ENCODE results near the gene GPR37.

Gene GPR37

DNA sequence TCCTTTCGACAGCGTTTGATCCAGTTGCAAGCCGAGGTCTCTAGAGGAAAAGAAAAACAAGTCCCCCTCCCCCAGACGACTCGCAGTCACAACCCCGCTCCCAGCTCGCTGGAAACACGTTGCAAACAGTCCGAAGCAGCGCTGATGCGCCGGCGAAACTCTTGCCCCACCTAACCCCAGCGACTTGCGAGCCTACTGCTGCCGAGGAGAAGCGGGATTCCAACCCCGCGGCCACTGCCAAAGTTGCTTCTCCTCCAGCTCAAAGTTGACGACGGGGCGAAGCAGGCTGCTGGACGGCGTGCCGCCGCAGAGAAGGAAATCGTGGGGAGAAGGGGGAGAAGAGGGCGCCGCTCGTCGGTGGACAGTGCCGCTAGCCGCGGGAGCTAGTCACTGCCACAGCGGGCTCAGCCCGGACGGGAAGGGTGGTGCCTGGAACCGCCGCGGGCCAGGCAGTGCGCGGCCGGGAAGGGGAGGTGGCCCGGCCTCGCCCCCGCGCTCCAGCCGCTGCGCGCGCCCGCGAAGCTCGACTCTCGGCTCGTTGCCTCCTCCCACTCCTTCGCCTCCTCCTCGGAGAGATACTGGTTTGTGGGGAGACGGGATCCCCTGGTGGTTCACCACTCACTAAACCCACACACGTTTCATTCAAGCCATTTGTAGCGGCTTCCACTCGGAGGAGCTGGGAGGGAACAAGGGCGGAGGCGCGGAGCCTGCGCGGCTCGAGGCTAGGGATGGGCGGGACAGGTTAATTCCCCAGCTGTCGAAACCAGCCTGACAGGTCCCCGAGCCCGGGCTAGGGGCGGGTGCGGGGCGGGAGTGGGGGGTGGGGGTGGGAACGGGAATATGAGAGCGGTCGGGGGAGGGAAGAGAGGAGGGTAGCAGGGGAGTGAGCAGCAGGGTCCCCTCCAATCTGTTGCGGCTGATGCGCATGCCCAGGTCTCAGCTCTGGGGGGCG is at the start of gene GPR37:
Gene GPR37 (minus strand): TSS at position 392 of the 952 bp plus-strand sequence. CDS start 816 bp downstream, outside the sequence.
- DNase-seq (ENCODE audit: low read depth, low spot score) = no peak

DNA sequence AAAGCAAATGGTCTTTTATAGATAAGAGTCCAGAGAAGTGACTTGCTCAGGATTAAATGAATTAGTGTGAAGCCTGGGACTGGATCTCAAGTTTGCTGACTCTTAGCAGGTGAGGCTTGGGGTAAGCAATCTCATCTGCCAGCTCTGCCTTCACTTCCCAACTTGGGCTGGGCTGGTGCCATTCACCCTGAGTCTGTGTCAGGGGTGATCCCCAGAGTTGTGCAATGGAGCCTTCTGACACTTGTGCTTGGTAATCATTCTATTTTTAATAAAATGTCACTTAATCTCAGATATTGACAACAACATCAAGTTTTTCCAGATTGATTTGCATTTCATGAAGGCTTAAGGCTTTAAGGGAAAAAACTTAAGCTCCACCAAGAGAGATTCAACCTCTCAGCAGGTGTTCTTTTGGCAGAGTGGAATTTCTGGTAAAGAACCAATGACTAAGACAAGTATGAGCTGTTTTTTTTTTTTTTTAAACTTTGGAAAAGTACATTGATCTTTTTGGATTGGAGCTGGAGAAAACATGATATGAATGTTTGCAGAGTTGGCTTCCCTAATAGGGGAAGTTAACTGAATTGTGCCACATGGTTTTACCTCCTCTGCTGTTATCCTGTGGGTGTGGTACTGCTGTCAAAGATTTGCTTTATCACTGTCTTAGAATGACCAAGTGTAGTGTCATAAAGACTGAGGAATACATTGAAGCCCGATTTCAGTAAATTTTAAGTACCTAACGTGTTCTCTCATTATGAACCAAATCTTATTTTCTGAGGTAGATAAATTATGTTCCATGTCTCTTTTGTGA is 48.6 kb upstream of the GPR37 start:
- no peak for DNase-seq (ENCODE audit: low read depth, low spot score)

DNA sequence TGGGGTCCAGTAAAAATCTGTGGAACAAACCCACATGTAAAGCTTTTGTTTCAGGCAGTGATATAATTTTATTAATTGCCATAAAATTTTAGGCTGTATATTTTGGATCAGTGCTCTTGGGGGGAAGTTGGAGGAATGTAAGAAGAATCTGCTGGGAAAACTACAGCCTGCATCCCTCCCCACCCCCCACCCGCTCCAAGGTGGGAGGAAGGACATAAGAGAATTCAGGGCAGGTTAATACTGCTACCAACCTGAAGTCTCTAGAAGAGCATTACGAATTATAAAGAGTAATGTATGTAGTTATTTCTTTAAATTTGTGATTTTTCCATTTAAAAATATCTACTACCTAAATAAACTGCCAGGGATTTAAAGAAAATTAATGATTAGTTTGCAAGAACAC is 47.2 kb upstream of the GPR37 start:
- DNase-seq (ENCODE audit: low read depth, low spot score) = no peak

DNA sequence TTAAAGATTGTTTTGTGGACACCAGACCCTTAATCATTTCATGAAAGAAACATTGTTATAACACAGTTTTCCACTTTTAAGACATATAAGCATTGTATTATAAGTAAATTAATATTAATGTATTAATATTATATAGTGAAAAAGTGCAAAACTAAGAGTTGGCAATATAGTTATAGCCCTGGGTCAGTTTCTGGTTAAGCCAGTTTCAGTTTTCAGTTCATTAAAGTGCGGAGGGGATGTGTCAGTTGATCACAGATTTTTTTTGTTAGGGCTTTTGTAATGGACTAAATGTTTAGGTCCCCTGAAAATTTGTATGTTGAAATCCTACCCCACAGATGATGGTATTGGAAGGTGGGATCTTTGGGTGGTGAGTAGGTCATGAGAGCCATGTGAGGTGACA is 45.7 kb upstream of the GPR37 start:
- no peak for DNase-seq (ENCODE audit: low read depth, low spot score)

DNA sequence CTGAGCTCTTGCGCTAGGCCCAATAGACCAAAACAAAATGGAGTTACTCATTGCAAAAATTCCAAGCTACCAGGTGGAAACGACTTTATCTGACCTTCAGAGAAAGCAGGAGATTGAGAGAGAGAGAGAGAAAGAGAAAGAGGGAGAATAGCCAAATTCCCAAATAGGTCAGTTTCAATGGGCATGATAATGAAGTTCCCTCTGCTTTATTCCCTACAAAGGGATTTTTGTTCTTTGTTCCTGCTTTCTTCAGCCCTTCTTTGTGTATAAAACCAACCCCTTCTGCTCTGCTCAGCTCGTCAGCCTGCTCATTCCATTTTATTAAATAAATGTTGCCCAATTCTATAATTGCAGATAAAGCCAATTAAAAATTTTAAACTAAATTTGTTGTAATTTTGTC is 45.0 kb upstream of the GPR37 start:
- DNase-seq (ENCODE audit: low read depth, low spot score) = no peak

- DNase-seq (ENCODE audit: low read depth, low spot score) = no peak
Measured at GRCh38 chr7:124808206-124808605, 42.6 kb upstream of the GPR37 start.

DNA sequence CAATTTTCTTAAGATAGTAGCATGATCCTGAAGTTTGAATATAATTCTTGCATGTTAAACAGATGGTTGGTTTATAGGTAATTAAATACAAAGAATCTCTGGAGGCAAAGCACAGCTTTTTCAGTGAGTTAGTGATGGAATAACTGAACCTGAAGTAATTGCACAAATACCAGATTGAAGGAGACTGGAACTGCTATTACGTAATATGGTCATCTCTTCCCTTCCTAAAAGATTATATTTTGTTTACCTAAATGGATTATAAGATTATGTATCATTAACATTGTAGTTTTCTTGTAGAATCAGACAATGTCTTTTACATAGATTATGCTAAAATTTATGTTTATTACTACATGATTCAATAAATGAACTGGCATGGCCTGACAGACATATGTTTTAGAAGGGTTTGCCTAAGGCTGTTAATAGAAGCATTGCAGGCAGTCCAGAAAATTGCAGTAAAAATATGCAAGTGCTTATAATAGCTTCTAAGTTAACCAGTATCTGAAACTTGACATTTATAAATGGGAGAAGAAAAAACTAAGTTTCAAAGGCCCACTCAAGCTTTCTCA is 35.8 kb upstream of the GPR37 start:
- DNase-seq (ENCODE audit: low read depth, low spot score) = no peak

DNA sequence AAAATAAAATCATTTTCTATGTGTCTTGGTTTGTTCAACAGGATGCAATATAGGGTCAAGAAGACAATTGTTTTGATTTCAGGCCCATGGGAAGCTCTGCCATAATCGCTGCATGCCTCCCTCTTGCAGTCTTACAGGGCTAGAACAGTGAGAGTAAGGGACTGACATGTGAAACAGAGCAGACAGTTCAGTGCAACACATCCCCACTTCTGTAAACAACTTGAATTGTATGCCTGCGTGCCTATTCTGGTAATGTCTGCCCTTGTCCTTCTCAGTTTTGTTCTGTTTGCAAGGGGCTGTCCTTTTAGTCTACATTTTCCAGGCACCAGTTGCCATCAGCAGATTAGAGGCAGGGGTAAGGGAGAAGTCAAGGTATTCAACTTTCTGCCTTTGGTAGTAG is 34.8 kb upstream of the GPR37 start:
- no peak for DNase-seq (ENCODE audit: low read depth, low spot score)

DNA sequence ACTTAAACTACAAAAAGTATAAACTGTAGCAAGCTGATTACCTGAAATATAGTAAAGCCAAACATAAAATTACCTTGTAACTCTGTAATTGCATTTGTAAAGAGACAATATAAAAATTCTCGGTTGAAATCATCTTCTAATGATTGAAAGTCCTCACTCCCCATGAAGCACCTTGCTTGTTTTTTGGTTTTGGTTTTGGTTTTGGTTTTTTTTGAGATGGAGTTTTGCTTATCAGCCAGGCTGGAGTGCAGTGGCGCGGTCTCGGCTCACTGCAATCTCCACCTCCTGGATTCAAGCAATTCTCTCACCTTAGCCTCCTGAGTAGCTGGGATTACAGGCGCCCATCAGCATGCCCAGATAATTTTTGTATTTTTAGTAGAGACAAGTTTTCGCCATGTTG is 33.9 kb upstream of the GPR37 start:
- no peak for DNase-seq (ENCODE audit: low read depth, low spot score)

DNA sequence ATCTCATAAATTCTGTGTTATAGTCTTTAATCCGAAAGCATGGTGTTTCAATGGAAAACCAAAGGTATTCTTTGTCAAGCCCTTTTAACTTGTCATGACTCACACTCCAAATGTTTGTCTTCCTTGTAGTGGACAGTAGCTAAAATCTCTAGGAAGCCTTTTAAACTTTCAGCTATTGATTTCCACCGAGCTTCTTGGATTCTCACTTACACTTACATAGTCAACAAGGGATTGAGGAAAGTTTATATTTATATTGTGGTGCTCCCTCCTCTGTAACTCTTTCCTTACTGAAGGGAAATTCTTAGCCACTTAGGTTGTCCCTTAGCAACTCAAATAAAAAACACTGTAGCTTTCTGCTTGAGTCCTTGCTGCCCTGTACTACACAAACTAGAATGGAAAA is 31.2 kb upstream of the GPR37 start:
- DNase-seq (ENCODE audit: low read depth, low spot score) = no peak

DNA sequence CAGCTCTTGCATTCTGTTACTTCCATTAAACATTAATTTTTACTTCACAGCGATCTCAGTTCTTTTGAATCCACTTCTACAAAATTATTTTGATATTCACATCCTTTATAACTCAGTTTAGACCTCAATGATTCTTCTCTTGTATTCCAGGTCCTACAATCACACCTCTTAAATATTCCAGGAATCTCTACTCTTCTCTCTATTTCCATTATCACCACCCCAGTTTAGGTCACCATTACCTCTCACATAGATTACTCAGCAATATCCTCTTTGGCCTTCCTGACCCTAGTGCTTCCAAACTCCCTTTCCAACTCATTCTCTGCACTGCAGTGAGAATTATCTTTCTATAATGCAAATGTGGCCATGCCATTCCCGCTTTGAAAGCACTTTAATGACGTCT is 27.1 kb upstream of the GPR37 start:
- no peak for DNase-seq (ENCODE audit: low read depth, low spot score)

DNA sequence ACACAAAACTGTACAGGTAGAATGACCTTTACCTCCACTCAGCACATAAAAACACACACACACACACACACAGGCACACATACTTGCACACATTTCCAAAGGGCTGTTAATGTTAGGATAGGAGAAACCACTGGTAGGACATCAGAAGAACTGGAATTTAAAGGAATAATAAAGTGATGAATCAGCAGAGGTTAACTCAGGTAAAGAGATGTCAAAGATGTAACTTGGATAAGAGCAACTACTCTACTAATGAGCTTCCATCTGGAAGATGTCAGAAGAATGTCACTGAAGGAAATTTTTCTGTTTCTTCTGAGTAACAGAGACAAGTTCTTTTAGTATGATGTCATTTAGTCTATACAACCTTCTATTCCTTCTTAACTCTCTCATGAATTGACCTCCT is 26.4 kb upstream of the GPR37 start:
- DNase-seq (ENCODE audit: low read depth, low spot score) = no peak

DNA sequence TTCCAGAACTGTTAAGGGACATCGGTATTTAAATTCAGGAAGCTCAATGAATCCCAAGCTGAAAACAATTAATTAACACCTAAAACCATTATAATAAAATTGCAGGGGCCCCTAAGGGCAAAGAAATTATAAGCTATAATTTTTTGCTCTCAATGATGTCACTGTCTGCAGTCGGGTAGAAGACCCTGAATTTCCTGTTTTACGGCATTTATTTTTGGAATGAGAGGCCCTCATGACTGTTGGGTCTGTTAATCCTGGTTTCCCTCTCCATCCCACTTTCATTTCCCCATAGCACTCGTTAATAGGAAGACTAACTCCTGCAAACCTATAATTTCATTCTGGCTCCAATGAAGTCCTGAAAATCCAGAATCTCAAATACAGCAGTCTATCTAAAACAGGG is 25.8 kb upstream of the GPR37 start:
- no peak for DNase-seq (ENCODE audit: low read depth, low spot score)

GRCh38 chr7:124790645-124791044 is 25.1 kb upstream of the GPR37 start:
- no peak for DNase-seq (ENCODE audit: low read depth, low spot score)

DNA sequence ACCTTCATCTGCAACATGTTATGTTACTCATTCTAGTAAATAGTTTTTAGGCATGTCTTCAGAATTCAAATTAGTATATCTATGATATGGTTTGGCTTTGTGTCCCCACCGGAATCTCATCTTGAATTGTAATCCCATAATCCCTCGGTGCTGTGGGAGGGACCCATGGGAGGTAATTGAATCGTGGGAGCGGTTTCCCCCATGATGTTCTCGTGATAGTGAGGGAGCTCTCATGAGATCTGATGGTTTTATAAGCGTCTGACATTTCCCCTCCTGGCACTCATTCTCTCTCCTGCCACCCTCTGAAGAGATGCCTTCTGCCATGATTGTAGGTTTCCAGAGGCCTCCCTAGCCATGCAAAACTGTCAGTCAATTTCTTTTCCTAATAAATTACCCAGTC is 20.4 kb upstream of the GPR37 start:
- no peak for DNase-seq (ENCODE audit: low read depth, low spot score)

DNA sequence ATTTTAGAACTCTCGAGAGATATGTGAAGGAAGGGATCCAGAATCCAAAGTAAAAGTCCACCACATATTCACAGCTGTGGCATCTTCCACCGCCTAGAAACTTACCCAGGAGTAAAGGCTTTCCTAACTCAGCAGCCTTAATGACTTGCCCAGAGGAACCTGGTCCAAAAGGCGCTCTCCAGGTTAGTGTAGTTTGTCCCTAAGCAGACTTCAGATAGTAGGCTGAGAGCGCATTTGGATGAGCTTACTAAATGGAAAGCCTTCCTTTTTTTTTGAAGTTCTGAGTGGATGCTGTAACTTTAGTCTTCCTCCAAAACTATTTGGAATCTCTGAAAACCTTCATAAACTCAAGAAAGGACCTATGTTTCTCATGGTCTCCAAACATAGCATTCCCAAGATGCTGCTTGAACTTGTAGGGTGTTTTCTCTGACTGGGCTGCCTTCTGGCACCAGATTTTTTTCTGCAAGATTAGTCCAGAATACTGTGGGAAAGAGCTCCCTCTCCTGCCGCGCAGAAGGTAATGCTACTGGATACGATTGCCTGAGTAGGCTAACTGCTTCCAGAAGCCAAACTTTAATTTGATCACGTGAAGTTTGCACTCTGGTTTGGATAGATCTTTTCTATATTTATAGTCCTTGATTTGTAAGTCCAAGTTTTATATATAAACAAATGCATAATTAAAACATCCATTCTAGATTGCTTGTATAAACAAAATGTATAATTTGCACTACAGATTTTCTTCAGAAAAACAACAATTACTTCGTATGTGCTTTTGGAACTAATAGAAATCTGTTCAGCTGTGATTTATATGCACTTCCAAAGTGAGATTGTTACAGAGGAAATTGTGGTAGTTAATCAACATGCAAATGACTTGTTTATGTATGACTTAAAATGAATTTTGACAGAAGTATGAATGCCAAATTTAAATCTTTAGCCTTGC is 19.6 kb upstream of the GPR37 start:
- no peak for DNase-seq (ENCODE audit: low read depth, low spot score)

DNA sequence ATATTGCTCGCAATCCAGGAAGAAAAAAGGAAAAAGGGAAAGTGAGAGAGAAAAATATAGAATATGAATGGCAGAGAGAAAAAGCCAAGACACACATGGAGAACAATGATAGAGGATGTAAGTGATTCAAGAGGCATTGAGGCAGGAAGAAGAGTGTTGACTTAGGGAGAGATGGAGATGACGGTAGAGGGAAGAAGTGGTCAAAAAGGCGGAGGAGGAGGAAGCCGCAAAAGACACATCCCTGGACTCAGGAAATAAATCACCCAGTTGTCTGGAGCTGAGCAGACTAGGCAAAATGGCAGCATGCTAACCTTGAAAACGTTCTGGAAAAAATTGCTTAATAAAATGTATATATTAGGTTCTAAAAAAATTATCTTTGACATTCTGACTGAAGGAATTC is 17.7 kb upstream of the GPR37 start:
- no peak for DNase-seq (ENCODE audit: low read depth, low spot score)

GRCh38 chr7:124781907-124782734 is 16.5 kb upstream of the GPR37 start:
- no peak for DNase-seq (ENCODE audit: low read depth, low spot score)

DNA sequence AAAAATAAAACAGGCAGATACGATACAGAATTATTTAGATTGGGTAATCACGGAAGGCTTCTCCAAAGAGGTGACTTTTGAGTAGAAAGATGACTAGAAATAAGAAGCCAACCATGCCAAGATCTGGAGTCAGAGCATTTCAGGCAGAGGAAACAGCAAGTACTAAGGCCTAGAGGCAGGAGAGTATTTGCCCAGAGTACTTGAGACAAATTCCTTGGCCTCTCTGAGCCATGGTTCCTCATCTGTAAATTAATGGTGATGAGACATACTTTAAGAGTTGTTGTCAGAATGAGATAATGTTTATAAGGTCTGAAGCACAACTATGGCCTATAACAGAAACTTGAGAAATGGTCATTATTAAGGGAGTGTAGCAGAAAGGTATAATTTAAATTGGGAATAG is 15.8 kb upstream of the GPR37 start:
- DNase-seq (ENCODE audit: low read depth, low spot score) = no peak

GRCh38 chr7:124780608-124781007 is 15.0 kb upstream of the GPR37 start:
- no peak for DNase-seq (ENCODE audit: low read depth, low spot score)
